GM21786 (cell line): ENCODE data around the gene MPV17.
"Not testable (repeated sequence)": the region's sequence is repeated elsewhere in the genome, so short reads cannot be mapped to it uniquely, and the experiment has no call there.

Experiments used
- ATAC-seq: cut with Tn5 transposase; IDR thresholded peaks from one replicate; pipeline ENCODE4 v1.9.1; 2021; ENCODE audit not compliant: unreplicated experiment

Gene MPV17, protein sequence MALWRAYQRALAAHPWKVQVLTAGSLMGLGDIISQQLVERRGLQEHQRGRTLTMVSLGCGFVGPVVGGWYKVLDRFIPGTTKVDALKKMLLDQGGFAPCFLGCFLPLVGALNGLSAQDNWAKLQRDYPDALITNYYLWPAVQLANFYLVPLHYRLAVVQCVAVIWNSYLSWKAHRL

DNA sequence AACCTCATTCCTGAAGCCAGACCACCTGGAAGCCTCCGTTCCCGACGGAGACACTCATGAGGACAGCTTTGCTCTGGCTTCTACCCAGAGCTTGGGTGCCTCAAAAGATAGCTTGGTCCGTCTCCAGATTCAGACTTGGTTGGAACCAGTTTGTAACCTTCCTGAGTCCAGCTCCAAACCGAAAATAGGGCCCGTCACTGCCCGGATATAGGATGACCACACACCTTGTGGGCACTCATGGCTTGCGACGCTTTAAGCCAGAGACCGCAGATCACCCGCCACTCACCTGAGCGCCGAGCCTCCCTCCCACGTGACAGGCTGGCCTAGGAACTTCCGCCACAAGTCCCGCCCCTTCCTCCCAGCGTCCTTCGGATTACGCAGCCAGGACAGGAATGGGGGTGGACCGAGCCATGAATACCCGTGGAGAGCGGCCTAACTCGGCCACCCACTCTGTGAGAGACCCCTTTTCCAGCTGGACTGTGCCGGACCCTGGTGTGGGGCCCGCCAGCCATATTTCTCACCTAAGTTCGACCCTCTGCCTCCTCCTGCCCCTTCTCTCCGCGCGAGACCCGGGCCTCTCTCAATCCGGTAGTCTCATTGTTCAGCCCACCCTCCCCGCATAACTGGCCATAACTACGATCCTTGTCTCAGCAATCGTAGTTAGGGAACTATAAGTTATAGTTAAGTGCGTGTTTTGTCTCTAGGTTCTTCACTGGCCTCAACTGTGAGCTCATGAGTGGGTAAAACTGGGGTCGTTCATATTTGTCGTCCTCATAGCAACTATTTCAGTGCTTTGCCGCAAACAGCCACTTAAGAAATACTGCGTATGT is at the start of gene MPV17:
MPV17 (minus strand) TSS at position 332 of the 830 bp plus-strand sequence. CDS start 580 bp downstream, outside the sequence.
- peak; percentile 83 for ATAC-seq

DNA sequence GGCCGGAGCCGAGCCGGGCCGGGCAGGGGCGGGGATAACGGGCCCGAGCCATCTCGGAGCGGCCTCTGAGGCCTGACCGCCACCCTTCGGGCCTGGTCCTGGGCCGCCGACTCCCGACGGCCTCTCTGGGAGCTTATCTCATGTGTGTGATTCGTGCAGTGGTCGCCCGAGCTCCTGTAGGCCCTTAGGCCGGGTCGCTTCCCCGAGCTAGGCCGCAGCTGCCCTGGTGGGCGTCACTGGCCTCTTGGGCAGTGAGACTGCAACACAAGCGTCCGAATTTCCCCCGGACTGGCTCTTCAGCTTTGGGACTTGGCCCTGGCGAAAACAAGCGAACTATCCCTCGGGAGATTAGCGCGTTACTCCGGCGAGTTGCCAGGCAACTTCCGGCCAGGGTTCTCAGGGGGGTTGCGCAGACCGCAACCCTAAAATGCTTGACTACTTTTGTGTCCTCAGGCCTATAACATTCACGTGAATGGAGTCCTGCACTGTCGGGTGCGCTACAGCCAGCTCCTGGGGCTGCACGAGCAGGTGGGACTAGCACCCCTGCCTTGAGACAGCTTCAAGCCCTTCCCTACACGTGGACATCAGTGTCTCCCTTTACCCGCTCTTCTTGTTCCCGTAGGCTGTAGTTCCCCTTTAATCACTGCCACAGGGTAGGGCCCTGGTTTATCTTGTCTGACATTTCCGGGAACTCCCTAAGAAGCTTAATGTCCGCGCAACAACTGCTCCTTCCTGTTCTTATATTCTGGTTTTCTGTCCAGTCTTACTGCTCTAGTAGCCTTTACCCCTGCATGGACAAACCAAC is 48.1 kb upstream of the MPV17 start:
- peak; percentile 27 for ATAC-seq

DNA sequence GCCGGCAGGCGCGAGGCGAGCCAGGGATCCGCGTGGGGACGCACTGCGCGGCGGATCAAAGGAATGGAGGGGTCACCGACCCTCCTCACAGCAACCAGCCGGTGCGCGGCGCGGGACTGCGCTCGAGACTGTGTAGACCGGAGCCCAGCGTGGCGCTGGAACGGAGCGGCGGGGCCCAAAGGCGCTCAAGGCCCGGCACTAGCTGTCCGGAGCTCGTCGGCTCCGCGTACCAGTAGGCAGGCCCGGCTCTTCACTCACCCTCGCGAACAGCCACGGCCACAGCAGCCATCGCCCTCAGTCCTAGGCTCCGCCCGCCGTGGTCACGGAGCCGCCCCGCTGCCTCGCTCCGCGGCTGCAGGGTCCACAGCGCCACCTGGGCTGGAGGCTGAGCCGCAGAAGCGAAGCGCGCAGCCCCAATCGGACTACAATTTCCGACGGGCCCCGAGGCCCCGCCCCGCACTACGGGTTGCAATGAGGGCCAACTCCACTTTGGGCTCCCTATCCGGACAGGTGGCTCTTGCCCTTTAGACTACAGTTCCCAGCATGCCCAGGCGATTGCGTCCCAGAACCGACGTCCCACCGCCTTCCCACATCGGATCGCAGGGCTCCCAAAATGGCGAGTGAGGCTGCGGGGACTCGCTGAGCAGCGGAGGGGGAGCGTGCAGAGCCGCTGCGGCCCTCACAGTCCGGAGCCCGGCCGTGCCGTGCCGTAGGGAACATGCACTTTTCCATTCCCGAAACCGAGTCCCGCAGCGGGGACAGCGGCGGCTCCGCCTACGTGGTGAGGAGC is 47.3 kb upstream of the MPV17 start, which contains the start of the genes EIF2B4 and SNX17:
EIF2B4 (minus strand) TSS at position 313 of the 790 bp plus-strand sequence; CDS start at position 289, 24 bp downstream.
SNX17 (plus strand) TSS at position 591 of the 790 bp plus-strand sequence; CDS start at position 719, 128 bp downstream.
- ATAC-seq = peak; percentile 87

DNA sequence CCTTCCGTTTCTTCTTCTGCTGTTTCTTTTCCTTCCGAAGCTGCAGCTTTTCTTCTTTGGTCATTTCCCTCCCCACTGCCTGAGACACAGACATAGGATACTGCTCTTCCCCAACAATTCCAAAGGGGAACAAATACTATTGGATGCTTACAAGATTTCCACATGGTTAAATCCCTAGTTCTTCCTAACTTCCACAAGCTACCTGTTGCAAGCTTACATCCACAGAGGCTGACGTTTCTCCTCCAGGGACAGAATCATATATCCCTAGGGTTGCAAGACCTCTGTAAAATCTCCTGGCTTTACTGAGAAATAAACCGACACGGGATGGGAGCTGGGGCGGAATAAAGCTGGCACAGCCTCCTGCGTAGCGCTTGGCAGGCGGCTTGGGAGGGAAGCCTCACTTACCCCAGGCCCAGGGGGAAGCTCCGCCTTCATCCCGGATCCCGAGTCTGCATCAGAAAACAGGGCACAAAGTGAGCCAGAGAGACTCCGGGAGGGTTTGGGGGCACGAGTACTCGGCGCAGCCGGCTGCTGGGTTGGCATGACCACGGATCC is 46.7 kb upstream of the MPV17 start:
- no peak for ATAC-seq

DNA sequence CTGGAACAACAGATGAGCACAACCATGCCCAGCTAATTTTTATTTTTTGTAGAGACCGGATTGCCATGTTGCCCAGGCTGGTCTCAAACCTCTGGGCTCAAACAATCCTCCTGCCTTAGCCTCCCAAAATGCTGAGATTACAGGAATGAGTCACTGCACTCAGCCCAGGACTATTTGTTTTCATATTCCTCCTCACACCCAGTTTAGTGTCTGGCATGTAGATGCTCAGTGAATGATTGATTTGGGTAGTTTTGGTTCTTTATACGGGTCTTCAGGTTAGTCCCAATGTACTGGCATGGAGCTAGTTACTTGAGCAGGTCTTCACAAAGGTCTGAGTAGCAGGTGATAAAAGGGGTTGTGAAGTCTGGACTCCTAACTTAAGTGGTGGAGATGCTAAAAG is 41.0 kb upstream of the MPV17 start:
- no peak for ATAC-seq

DNA sequence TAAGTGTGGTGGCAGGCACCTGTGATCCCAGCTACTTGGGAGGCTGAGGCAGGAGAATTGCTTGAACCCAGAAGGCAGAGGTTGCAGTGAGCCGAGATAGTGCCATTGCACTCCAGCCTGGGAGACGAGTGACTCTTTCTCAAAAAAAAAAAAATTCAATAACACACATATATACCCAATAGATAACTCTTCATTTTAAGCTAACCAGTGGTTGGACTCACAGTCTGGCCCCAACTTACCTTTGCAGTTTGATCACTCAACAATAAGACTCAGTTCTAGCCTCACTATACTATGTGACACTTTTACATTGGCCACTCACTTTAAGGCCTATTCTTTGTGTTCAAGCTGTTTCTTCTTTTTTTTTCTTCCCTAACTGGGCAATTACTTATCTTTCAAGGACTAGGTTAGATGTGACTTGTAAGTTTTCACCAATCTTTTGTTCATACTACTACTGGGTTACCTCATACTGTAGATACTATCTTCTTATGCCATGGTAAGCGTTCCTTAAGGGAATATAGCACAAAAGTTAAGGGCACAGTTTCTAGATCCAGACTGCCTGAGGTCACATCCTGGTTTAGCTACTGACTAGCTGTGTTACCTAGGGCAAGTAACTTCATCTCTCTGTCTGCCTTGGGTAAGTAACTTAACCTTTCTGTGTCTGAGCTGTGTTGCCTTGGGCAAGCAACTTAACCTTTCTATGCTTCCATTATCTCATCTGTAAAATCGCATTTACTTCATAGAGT is 40.0 kb upstream of the MPV17 start:
- ATAC-seq = no peak

DNA sequence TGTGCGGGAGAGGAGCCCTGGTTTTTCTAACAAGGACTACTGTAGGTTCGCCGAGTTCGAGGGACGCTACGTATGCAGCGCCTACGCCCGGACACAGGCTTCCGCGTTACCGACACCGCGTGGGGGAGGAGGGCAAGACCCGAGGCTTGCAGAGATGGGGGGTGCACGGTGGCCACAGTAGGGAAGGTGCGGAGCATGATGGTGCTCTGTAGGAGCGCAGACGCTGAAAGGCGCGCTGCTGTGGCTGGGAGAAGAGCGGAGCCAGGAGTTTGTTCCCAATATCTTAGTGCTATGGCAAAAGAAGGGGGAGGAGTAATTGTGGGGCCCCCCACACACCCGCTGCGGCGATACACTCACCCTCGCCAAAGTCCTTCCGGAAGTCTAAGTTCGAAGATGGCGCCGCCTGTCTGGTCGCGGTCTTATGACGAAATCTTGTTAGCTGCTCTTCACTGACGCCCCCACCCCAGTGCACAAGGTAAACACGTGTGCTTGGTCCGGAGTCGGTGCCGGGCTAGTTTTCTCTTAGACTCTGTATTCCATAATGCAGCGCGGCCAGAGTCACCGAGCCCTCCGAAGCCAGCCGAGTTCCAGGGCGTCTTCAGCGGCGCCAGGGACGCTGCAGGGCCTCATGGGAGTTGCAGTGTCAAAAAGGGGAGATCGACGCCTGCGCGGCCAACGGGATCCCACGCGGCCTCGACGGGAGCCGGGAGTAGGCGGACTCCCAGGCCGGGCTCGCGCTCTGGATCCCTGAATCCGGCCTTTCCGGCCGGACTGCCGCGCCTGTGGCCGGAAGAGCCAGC is 33.7 kb upstream of the MPV17 start, which contains the start of gene GTF3C2:
GTF3C2 (minus strand) TSS at position 383 of the 800 bp plus-strand sequence. CDS start 13,210 bp downstream, outside the sequence.
- peak; percentile 89 for ATAC-seq

DNA sequence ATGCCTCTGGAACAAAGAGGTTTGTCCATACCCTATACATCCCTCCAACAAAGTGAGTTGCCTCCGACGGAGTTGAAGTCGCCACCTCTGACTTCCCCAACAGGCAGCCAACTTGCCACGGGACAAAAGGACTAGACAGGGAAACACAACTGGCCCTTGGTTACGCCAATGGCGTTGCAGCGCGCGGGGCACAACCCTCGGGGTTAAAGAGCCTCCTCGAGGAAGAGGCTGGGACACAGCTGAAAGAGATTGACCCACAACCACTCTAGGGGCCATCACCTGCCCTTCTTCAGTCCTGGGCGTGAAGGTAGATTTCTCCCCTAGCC is 33.1 kb upstream of the MPV17 start:
- peak; percentile 11 for ATAC-seq

DNA sequence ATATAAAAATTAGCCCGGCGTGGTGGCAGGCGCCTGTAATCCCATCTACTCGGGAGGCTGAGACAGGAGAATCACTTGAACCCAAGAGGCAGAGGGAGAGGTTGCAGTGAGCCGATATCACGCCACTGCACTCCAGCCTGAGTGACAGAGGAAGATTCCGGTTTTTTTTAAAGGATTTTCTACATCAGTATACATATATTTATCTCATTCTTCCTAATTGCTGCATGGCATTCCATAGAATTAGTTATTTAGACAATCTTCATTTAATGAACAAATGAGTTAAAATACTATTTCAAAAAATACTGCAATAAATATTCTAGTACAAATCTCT is 31.7 kb upstream of the MPV17 start:
- no peak for ATAC-seq

DNA sequence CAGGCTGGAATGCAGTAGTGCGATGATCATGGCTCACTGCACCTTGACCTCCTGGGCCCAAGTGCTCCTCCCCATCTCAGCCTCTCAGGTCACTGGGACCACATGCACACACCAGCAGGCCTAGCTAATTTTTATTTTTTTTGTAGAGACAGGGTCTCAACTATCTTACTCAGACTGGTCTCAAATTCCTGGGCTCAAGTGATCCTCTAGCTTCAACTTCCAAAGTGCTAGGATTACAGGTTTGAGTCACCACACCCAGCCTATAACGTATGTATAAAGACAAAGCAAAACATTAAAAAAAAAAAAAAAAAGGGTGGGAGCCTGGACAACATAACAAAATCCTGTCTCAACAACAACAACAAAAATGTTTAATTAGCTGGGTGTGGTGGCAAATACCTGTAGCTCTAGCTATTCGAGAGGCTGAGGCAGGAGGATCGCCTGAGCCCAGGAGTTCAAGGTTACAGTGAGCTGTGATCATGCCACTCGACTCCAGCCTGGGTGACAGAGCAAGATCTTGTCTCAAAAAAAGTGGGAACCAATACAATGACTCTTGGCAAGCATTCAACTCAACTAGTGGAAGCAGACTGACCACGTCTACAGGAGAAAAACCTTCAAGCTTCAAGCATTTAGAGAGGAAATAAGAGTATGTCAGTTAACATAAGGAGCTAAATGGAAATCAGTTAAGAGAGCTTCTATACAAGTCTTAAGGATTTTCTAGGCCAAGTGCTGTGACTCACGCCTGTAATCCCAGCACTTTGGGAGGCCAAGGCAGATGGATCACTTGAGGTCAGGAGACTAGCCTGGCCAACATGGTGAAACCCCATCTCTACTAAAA is 31.1 kb upstream of the MPV17 start:
- no peak for ATAC-seq

DNA sequence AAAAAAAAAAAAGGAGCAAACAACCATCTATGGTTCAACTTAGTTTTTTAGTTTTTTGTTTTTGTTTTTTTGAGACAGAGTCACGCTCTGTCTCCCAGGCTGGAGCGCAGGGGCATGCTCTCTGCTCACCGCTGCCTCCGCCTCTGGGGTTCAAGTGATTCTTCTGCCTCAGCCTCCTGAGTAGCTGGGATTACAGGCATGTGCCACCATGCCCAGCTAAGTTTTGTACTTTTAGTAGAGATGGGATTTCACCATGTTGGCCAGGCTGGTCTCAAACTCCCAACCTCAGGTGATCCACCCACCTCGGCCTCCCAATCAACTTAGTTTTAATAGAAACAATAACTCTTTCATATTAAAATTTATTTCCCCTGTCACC is 30.5 kb upstream of the MPV17 start:
- not testable (repeated sequence) for ATAC-seq

DNA sequence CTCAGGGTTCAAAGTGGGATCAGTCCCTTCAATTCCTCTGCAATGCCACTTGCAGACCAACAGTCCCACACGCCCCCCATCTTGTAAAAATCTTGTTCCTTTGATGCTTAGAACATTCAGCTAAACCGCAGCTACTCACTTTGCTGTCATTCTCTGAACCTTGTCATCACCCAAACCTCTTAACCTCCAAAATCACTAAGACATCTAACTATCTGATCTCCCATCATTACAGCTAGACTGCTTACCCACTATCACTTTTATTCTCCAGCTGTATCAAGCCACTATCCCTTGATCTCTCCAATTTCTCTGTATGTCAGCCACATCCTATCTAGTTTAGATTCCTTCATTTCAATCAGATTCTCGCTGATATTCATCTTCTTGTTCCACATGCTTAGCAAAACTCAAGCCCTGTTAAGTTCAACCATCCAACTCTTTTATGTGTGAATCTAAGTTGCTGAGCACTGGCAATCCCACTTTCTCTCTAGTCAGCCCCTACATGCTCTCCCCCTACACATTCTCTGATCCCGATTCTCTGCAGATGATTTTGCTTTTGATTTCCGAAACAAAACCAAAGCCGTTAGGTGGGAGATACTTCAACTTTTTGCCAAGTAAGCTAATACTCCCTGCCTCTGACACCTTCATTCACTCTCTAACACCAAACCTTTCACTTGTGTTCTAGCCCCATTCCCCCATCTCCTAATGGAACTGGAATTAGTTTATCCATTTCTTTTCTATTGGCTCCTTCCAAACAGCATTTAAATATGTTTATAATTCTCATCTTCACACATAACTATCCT is 29.1 kb upstream of the MPV17 start:
- no peak for ATAC-seq

DNA sequence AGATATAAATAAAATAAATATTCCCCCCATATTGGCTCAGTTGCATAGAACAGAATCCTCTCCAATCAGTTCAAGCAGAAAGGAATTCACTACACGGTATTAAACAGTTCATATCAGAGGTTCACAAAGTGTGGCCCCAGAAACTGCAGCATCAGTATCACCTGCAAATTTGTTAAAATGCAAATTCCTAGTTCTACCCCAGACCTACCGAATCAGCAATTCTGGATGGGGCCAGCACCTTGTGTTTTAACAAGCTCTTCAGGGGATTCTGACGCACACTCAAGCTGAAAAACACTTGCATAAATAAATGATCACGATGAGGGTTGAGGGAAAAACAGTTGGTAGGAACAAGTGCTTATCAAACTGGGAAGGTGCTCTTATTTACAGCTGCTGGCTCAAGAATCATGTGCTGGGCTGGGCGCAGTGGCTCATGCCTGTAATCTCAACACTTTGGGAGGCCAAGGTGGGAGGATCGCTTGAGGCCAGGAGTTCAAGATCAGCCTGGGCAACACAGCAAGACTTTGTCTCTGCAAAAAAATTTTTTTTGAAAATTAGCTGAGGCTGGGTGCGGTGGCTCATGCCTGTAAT is 27.3 kb upstream of the MPV17 start:
- ATAC-seq = no peak

DNA sequence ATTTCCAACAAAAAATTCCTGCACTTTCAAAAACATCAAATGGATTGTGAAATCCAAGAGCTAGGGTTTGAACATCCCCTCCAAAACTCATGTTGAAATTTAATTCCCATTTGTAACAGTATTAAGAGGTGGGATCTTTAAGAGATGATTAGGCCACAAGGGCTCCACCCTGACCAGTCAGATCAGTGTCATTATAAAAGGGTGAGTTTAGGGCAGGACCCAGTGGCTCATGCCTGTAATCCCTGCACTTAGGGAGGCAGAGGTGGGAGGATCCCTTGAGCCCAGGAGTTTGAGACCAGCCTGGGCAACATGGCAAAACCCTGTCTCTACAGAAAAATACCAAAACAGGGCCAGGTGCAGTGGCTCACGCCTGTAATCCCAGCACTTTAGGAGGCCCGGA is 24.7 kb upstream of the MPV17 start:
- no peak for ATAC-seq

DNA sequence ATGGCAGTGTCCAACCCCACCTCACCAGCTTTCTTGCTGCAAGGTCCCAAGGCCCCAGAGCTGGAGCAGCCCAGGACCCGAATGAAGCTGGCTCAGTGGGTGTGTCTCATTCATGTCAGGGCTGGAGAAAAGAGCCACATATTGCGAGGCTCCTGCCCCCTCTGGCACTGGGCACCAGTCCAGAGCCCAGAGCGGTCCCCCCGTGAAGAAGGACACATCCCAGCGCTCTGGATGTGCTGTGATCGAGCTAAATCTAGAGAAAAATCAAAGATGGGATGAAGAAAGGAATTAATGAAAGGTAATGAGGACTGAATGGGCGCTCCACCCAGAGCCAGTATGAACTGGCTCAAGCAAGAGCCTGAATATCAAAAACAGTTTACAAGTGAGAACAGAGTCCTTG is 13.3 kb upstream of the MPV17 start:
- no peak for ATAC-seq

DNA sequence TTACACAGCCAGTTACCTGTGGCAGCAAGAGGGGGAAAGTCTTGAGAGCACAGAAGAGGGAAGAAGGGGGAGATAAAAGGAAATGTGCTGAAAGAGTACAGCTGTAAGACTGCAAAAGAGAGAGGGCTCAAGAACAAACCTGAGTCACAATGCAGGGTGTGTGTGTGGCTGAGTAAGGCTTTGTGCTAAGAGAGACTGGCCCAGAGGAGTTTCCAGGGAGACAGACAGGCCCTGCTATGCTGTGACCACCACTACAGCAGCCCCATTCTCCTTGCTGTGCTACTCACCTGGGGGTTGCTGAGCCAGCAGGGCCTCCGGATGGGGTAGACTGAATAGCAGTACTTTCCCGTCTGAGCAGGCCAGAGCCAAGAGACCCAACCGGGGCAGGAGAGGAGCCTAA is 12.4 kb upstream of the MPV17 start:
- ATAC-seq = no peak

DNA sequence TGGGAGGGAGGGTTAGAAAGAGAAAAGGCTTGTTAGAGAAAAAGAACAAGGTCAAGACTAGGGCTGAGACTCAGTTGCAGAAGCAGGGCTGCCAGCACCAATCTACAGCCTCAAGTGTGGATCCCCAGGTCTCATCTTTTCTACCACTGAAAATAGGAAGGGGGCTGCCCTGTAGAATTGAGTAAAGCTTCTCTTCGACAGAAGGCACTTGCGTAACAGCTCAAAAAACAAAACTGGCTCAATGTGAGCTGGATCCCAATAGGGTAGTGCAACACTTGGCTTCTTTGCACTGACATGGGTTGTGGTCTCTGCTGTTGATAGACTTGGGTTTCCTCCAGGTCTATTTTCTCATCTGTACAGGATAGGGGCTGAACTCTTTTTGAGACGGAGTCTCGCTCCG is 1.8 kb upstream of the MPV17 start:
- no peak for ATAC-seq
